Glutamatergic neuron (in vitro differentiated cells): ENCODE results near the gene TTBK1. TPM values are rescaled to one million over a fixed set of nuclear protein-coding genes. Genes with fewer than 3 reads are reported as not detected.

Experiments
- DNase-seq: peaks from one replicate; pipeline ENCODE4 v3.0.0; 2022
- H3K27ac Mint-ChIP-seq: one replicate; pipeline ENCODE4 v1.8.0; 2020; ENCODE audit warnings: mild to moderate bottlenecking, mixed read lengths, inconsistent platforms; ENCODE audit not compliant: unreplicated experiment
- H3K27me3 Mint-ChIP-seq: one replicate; pipeline ENCODE4 v1.8.0; 2020; ENCODE audit warnings: mild to moderate bottlenecking, moderate library complexity, mixed read lengths, inconsistent platforms; ENCODE audit not compliant: unreplicated experiment
- H3K36me3 Mint-ChIP-seq: one replicate; pipeline ENCODE4 v1.8.0; 2020; ENCODE audit warnings: mild to moderate bottlenecking, mixed read lengths, inconsistent platforms; ENCODE audit not compliant: unreplicated experiment
- H3K4me1 Mint-ChIP-seq: one replicate; pipeline ENCODE4 v1.8.0; 2020; ENCODE audit warnings: mild to moderate bottlenecking, low read depth, mixed read lengths, inconsistent platforms; ENCODE audit not compliant: unreplicated experiment
- H3K4me3 Mint-ChIP-seq: one replicate; pipeline ENCODE4 v1.8.0; 2020; ENCODE audit warnings: mild to moderate bottlenecking, mixed read lengths, inconsistent platforms; ENCODE audit not compliant: unreplicated experiment
- H3K9me3 Mint-ChIP-seq: one replicate; pipeline ENCODE4 v1.8.0; 2020; ENCODE audit warnings: mild to moderate bottlenecking, moderate library complexity, mixed read lengths, inconsistent platforms; ENCODE audit not compliant: unreplicated experiment
- CTCF ChIP-seq: fragments of 200-600 bp; sonication (generic); IDR thresholded peaks from one replicate; pipeline ENCODE4 v1.5.0; 2021; ENCODE audit not compliant: partially characterized antibody, unreplicated experiment
- total RNA-seq: library from RNA; stranded (reverse); fragmentation: NEBNext Ultra II Directional; extraction: Animal tissue kit (Norgen Biotek cat#: 25700); gene quantifications from one replicate; pipeline ENCODE4 v1.2.1, GENCODE V29; 2021; ENCODE audit not compliant: unreplicated experiment

The TTBK1 gene
- total RNA-seq, 1 donor from 2014 or later: 47.3 TPM

GRCh38 chr6:43274127-43274915 lies 31.0 kb downstream of the TTBK1 start:
- Mint-ChIP-seq H3K9me3 (peaks cover 10% of the 10 kb centered on the region), H3K4me3 (peak overlapping the region; percentile 83), H3K27me3 (peaks cover 24% of the 10 kb centered on the region), H3K36me3 (no peaks in the 10 kb centered on the region), H3K4me1 (peaks cover 15% of the 10 kb centered on the region), H3K27ac (no peak overlapping the region)
- no peak for TF ChIP-seq CTCF
- no peak for DNase-seq

- Mint-ChIP-seq H3K27me3 (peaks cover 24% of the 10 kb centered on the region), H3K4me3 (peak overlapping the region; percentile 83), H3K4me1 (peaks cover 13% of the 10 kb centered on the region), H3K9me3 (peaks cover 10% of the 10 kb centered on the region), H3K36me3 (no peaks in the 10 kb centered on the region), H3K27ac (no peak overlapping the region)
- no peak for DNase-seq
- no peak for TF ChIP-seq CTCF
These were observed 31.8 kb downstream of the TTBK1 start for GRCh38 chr6:43274916-43275597.

GRCh38 chr6:43275801-43276576 lies 32.7 kb downstream of the TTBK1 start:
- peaks cover 10% of the 10 kb centered on the region for H3K9me3 Mint-ChIP-seq
- H3K27ac Mint-ChIP-seq: no peak overlapping the region
- H3K4me1 Mint-ChIP-seq: peaks cover 9% of the 10 kb centered on the region
- no peak for TF ChIP-seq CTCF
- peak overlapping the region; percentile 75 for H3K4me3 Mint-ChIP-seq
- DNase-seq: peak; percentile 39
- peaks cover 28% of the 10 kb centered on the region for H3K27me3 Mint-ChIP-seq
- peaks cover 5% of the 10 kb centered on the region for H3K36me3 Mint-ChIP-seq

GRCh38 chr6:43276577-43277305 lies 33.5 kb downstream of the TTBK1 start:
- H3K36me3 Mint-ChIP-seq: peaks cover 7% of the 10 kb centered on the region
- H3K27me3 Mint-ChIP-seq: peaks cover 27% of the 10 kb centered on the region
- peaks cover 8% of the 10 kb centered on the region for H3K4me1 Mint-ChIP-seq
- peaks cover 7% of the 10 kb centered on the region for H3K9me3 Mint-ChIP-seq
- H3K27ac Mint-ChIP-seq: no peak overlapping the region
- no peak for TF ChIP-seq CTCF
- no peak overlapping the region for H3K4me3 Mint-ChIP-seq
- DNase-seq: no peak
